Activated CD4-positive, alpha-beta memory T cell treated with anti-CD3 and anti-CD28 coated beads for 36 hours (primary cell): Measurements from ENCODE around the gene ANGPTL2. TPM values are rescaled to one million over a fixed set of nuclear protein-coding genes. Genes with fewer than 3 reads are reported as not detected.

Source experiments
- CTCF ChIA-PET: fragments of 350-600 bp; sonication (Branson Sonifier 250); formaldehyde crosslinking; loops from one replicate; lab custom pipeline; 2021; ENCODE audit warnings: antibody characterized with exemption, inconsistent platforms; lab: Charles Lee
- POLR2A ChIA-PET: fragments of 350-600 bp; sonication (Branson Sonifier 250); formaldehyde crosslinking; loops from one replicate; lab custom pipeline; 2021; ENCODE audit warnings: antibody characterized with exemption; lab: Charles Lee
- DNase-seq: peaks from one replicate; pipeline ENCODE4 v3.0.0-alpha.2; 2020
- H3K27ac Mint-ChIP-seq: one replicate; pipeline ENCODE4 v1.8.0; 2021; ENCODE audit warnings: mixed read lengths
- H3K27me3 Mint-ChIP-seq: one replicate; pipeline ENCODE4 v1.8.0; 2021; ENCODE audit warnings: mixed read lengths
- H3K36me3 Mint-ChIP-seq: one replicate; pipeline ENCODE4 v1.8.0; 2021; ENCODE audit warnings: mixed read lengths
- H3K4me1 Mint-ChIP-seq: one replicate; pipeline ENCODE4 v1.8.0; 2021; ENCODE audit warnings: low read depth, mixed read lengths
- H3K4me3 Mint-ChIP-seq: one replicate; pipeline ENCODE4 v1.8.0; 2021; ENCODE audit warnings: mild to moderate bottlenecking, mixed read lengths
- H3K9me3 Mint-ChIP-seq: one replicate; pipeline ENCODE4 v1.8.0; 2021; ENCODE audit warnings: mixed read lengths
- intact Hi-C: fragments of 100-400 bp; cut with micrococcal nuclease; formaldehyde crosslinking; loops from one replicate; pipeline ENCODE4 v1.15.1; 2023
- total RNA-seq, 2 experiments: library from RNA; stranded (reverse); gene quantifications; one replicate each; pipeline ENCODE4 v1.2.3, GENCODE V29; 2021

The ANGPTL2 gene
- total RNA-seq, 2 experiments from 2014 or later = not detected

DNA sequence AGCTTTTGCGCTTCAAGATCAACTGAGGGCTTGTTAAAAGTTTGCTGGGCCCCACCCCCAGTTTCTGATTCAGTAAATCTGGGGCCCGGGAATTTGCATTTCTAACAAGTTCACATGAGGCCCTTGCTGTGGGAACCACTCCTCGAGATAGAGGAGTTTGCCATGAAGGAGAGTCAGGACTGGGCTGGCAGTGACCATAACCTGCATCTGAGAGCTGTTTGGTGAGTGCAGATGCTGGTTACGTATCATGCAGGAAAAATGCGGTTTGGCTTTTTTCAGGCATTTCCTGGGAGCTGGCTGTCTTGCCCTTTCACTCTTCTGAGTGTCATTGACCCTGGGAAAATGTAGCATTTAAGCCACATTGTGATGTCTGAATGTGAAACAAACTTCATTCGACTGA lies 9.4 kb upstream of the ANGPTL2 start:
- Mint-ChIP-seq H3K4me3 (no peak overlapping the region), H3K36me3 (no peaks in the 10 kb centered on the region), H3K9me3 (no peaks in the 10 kb centered on the region), H3K4me1 (no peaks in the 10 kb centered on the region), H3K27me3 (no peaks in the 10 kb centered on the region), H3K27ac (no peak overlapping the region)
- intact Hi-C loops = no loop called here
- ChIA-PET CTCF (no interaction called here), POLR2A (no interaction called here)
- DNase-seq = no peak

DNA sequence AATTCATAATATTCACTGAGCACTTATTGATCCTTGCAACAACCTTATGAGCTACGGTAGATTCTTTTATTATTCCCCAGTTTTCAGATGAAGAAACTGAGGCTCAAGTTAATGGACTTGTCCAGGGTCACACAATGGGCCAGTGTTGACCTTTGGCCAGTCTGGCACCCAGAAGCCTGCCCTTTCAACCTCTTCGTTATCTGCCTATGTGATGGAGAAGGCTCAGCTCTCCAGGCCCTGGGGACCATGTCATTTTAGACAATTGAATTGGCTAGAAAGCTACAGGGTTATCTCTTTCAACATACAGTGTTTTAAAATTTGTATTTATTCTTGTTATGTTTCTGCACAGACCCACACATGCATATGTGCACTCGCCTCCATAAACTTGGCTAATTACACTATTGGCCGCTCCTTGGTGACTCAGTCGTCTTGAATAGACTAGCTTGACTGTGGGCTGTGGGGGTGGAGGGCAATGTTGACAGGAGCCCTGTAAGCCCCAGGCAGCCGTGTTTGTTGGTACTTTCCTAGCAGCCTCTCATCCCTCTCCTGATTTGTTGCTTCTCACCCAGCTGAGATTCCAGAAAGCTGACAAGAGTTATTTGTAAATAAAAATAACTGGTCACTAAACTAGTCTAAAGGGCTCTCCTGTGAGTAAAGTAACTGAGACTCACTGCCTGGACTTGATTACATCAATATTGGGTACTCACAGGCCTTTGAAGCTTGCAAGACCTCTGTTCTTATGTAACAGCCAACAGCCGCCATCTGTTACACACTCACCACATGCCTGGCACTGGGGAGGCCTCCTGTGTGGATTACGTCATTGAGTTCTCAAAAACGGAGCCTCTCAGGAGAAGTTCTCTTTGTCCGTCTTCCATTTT lies 8.5 kb upstream of the ANGPTL2 start:
- Mint-ChIP-seq H3K36me3 (no peaks in the 10 kb centered on the region), H3K4me3 (no peak overlapping the region), H3K9me3 (no peaks in the 10 kb centered on the region), H3K27ac (no peak overlapping the region), H3K27me3 (no peaks in the 10 kb centered on the region), H3K4me1 (no peaks in the 10 kb centered on the region)
- DNase-seq = no peak
- POLR2A ChIA-PET = no interaction called here
- CTCF ChIA-PET = no interaction called here
- intact Hi-C loops = no loop called here

DNA sequence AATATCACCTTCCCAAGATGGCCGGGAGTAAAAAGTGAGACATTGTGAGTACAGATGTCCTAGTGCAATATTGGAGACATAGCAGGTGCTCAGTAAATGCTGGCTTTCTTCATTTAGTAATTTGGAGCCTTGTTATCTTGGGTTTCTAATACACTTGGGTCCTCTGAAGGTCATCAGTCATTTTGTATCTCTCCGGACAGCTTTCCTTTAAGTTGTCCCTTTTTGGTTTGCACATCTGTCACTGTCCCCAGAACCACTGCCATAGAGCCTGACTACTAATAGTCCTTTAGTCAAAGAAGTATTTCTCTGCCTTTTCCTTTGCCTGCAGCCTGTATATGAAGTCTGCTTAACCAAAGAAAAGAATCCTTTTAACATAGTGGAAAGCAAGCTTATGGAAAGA lies 7.8 kb upstream of the ANGPTL2 start:
- Mint-ChIP-seq H3K4me1 (no peaks in the 10 kb centered on the region), H3K4me3 (no peak overlapping the region), H3K27ac (no peak overlapping the region), H3K36me3 (no peaks in the 10 kb centered on the region), H3K27me3 (no peaks in the 10 kb centered on the region), H3K9me3 (no peaks in the 10 kb centered on the region)
- intact Hi-C loops = no loop called here
- CTCF ChIA-PET = no interaction called here
- no peak for DNase-seq
- POLR2A ChIA-PET = no interaction called here

DNA sequence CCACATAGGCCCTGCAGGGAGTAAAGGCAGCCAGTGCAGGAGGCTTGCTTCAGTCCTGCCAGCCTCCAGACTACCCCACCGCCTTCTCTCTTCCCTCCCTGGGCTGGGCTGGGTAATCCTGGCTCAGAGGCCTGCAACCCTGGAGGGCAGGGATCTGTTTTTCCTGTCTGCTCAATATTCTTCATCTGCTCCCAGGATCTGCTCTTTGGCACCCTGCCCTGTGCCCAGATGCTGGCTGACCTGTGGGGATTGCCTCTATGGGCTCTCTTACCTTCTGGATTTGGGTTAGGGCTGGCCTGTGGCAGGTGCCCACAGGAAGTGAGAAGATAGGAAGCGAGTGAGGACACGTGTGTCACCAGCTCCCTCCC lies 7.3 kb upstream of the ANGPTL2 start:
- Mint-ChIP-seq H3K9me3 (no peaks in the 10 kb centered on the region), H3K27me3 (no peaks in the 10 kb centered on the region), H3K27ac (no peak overlapping the region), H3K4me3 (no peak overlapping the region), H3K36me3 (no peaks in the 10 kb centered on the region), H3K4me1 (no peaks in the 10 kb centered on the region)
- DNase-seq = no peak
- CTCF ChIA-PET = no interaction called here
- intact Hi-C loops = no loop called here
- POLR2A ChIA-PET = no interaction called here

DNA sequence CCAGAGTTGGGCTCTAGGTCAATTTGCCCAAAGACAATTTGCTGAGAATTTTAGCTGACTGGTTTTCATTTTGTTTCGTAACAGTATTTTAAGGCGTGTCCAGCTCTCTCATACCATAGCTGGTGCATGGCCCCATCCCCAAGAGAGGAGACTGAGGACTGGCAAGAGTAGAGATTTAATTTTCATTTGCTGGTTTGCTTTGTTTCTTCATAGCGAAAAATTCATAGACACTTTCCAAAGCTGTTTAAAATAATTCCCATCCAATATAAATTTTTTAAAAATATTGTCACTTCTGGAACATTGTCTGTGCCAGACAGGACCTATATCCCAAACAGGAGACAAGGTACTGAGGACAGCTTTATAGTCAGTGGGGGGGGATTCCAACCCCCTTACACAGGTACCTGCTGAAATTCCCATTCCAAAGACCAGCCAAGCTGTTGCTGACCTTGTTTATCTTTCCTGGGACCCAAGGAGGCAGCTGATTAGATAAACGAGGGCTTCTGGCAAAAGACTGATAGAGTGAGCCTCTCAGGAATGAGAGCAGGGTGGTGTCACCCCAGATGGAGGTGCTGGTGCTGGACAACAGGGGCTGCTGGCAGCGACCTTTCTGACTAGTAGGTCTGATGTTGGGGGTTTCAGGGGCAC lies 6.8 kb upstream of the ANGPTL2 start:
- intact Hi-C loops = no loop called here
- CTCF ChIA-PET = no interaction called here
- POLR2A ChIA-PET = no interaction called here

DNA sequence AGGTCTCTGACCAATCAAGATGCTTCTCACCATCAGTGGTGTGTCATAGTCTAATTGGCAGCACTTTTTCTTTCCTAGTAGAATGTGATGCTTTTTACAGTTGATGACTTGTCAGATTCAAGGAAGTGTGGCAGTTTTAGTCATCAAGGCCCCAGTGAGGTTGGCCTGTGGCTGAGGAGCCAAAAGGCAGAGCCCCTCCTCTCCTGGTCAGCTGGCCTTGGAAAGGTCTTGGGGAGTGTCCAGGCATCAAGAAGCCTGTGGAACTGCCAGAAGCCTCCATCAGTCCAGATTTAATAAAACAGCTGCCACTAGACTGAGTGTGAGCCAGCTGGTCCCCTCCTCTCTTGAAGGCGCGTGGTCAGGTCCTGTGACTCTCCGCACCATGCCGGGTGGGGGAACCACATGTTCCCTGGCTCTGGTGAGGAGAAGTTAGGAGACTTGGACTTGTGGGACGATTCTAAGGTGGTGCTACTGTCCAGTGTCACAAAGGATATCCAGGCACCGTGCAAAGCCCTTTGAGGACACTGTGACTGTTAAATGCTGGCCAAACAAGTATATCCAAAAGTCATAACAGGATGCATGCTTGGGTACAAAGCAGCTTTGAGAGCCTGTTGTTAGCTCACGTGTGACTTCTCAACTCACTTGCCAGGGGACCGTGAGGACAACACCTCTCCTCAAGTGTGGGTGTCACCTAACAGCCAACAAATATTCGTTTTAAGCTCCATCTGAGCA lies 6.1 kb upstream of the ANGPTL2 start:
- H3K4me1 Mint-ChIP-seq = no peaks in the 10 kb centered on the region
- H3K4me3 Mint-ChIP-seq = no peak overlapping the region
- H3K9me3 Mint-ChIP-seq = no peaks in the 10 kb centered on the region
- CTCF ChIA-PET = no interaction called here
- no peak for DNase-seq
- POLR2A ChIA-PET = no interaction called here
- H3K27ac Mint-ChIP-seq = no peak overlapping the region
- intact Hi-C loops = no loop called here
- no peaks in the 10 kb centered on the region for H3K36me3 Mint-ChIP-seq
- peaks cover 4% of the 10 kb centered on the region for H3K27me3 Mint-ChIP-seq

More for the DNA sequence above, 6.8 kb upstream of the ANGPTL2 start:
- Mint-ChIP-seq H3K4me1 (no peaks in the 10 kb centered on the region), H3K9me3 (no peaks in the 10 kb centered on the region), H3K27ac (no peak overlapping the region), H3K27me3 (no peaks in the 10 kb centered on the region), H3K36me3 (no peaks in the 10 kb centered on the region), H3K4me3 (no peak overlapping the region)
- DNase-seq = no peak

DNA sequence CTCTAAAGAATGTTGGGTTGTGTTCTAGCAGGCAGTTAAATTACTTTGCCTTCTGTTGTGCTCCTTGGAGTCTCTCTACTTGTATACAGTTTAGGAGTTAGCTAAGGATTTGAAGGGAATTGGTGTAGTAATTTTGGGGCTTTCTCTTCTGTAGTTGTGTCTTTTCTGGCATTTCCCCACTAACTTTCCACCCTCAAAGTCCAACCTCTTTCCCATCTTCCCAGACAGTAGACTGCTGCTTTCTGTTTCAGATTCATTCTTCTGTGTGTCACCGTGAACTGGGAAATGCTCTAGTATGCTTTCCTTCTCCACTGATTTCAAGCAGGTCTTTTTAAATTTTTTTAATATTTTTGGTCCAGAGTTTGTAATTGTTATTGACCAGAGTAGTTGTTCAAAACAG lies 4.5 kb upstream of the ANGPTL2 start:
- DNase-seq = no peak
- H3K4me3 Mint-ChIP-seq = no peak overlapping the region

DNA sequence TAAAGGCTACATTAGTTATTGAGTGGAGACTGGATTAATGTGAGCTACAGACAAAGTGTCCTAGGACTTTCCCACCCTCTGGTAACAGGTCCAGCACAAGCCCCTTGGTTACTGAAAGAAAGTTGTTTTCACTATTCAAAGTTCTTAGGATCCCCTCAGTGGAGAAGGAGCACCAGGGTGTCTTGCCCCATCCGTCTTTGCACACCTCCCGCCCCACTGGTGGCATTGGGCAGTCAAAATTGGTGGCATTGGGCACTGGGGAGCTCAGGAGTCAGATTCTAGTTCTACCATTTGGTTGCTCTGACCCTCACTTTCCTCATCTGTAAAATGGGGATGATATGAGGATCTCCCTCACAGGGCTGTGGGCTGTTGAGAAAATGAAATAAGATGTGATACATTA lies 2.4 kb upstream of the ANGPTL2 start:
- ChIA-PET CTCF (no interaction called here), POLR2A (no interaction called here)
- Mint-ChIP-seq H3K9me3 (no peaks in the 10 kb centered on the region), H3K36me3 (no peaks in the 10 kb centered on the region), H3K4me1 (no peaks in the 10 kb centered on the region), H3K4me3 (no peak overlapping the region), H3K27ac (no peak overlapping the region), H3K27me3 (peaks cover 15% of the 10 kb centered on the region)
- intact Hi-C loops = no loop called here
- DNase-seq = no peak

More for the DNA sequence above, 4.5 kb upstream of the ANGPTL2 start:
- Mint-ChIP-seq H3K4me1 (no peaks in the 10 kb centered on the region), H3K27me3 (peaks cover 7% of the 10 kb centered on the region), H3K36me3 (no peaks in the 10 kb centered on the region), H3K27ac (no peak overlapping the region), H3K9me3 (no peaks in the 10 kb centered on the region)
- ChIA-PET POLR2A (no interaction called here), CTCF (no interaction called here)
- intact Hi-C loops = no loop called here

DNA sequence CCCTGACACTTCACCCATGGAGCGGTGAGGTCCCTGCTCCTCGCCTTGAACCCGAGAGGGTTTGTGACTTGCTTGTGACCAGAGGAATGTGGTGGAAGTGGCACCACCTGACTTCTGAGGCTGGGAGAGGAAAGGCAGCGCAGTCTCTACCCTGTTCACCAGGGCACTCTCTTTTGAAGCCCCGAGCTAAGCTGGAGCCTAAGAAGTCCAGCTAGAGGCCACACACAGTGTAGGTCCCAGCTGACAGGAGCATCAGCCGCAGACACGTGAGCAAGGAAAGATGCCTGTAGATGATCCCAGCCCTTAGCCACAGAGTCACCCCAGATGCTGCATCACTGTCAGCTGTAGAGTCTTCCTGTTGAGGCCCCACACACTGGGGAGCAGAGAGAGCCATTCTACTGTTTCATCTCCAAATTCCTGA lies 1.7 kb upstream of the ANGPTL2 start:
- no peak for DNase-seq
- Mint-ChIP-seq H3K4me3 (no peak overlapping the region), H3K27ac (no peak overlapping the region), H3K36me3 (no peaks in the 10 kb centered on the region), H3K9me3 (no peaks in the 10 kb centered on the region), H3K4me1 (no peaks in the 10 kb centered on the region), H3K27me3 (peaks cover 15% of the 10 kb centered on the region)
- intact Hi-C loops = no loop called here
- ChIA-PET CTCF (interaction anchor here (0.9 kb wide), 1 partner anchor 34 kb away, joined by 3 read pairs; no protein-coding TSS in a partner anchor), POLR2A (no interaction called here)

DNA sequence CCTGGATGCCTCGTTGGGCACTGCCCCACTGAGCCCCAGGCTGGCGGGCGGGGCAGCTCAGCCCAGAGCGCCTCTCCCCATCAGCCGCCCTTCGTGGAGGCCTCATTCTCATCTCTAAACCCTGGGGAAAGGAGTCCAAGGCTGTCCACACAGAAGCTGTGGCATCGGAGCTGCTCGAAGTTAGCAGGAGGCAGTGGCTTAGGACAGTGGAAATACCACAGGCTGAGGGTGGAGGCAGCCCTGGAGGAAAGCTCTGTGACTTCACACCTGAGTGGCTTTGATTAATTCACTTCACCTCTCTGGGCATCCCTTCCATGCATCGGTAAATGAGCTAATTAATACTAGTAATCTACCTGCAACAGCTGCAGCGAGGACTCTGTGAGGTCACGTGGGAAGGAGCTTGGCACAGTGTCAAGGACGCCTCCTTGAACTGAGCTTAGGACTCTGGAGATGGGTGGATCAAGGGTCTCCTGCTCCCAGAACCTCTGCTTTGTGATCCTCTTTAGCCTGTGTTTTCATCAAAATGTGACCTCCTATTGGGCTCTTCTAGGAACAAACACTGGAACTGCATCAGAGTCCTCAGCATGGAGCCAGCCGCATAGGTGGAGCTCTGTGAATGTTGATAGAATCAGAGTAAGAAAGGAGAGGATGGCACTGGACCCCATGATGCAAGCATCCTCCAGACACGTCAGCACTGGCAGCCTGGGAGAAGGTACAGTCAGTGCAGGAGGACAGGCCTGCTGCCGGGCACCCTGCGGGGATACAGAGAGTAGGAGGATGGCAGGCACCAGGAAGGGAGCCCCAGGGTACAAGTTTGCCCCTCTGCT lies 842 bp upstream of the ANGPTL2 start:
- no peaks in the 10 kb centered on the region for H3K9me3 Mint-ChIP-seq
- CTCF ChIA-PET = interaction anchor here (0.5 to 0.9 kb wide), 2 partner anchors 35 to 450 kb away, joined by 3 to 5 read pairs; no protein-coding TSS in a partner anchor
- POLR2A ChIA-PET = no interaction called here

DNA sequence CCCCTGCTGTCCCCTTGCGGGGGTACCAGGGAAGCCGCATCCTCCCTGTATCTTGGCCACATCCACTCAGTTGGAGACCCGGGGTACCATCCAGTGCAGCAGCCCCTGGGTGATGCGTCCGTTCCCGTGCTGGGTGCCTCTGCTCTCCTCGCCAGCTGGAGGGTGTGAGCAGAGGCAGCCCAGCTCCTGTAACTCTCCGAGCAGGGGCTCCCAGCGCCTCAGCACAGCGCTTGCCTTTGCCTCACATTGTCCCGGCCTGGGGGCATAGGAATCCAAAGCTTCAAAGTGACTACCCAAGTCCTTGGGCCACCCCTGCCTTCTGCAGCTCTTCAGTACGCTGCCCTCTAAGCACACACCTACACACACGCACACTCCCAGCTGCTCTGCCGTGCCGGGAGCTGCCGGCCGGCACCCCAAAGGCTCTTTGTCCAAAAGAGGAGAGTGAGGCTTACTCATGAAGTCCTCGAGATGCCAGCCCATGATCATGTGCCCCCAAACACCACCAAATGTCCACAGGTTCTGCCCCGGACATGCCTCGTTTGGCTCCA lies 733 bp downstream of the ANGPTL2 start:
- ChIA-PET CTCF (no interaction called here), POLR2A (no interaction called here)
- peaks cover 15% of the 10 kb centered on the region for H3K27me3 Mint-ChIP-seq

More for the DNA sequence above, 842 bp upstream of the ANGPTL2 start:
- no peaks in the 10 kb centered on the region for H3K36me3 Mint-ChIP-seq
- no peaks in the 10 kb centered on the region for H3K4me1 Mint-ChIP-seq
- H3K27me3 Mint-ChIP-seq = peaks cover 15% of the 10 kb centered on the region
- intact Hi-C loops = no loop called here
- H3K4me3 Mint-ChIP-seq = no peak overlapping the region
- no peak for DNase-seq
- no peak overlapping the region for H3K27ac Mint-ChIP-seq

More for the DNA sequence above, 733 bp downstream of the ANGPTL2 start:
- no peak overlapping the region for H3K27ac Mint-ChIP-seq
- DNase-seq = no peak
- no peaks in the 10 kb centered on the region for H3K4me1 Mint-ChIP-seq
- no peaks in the 10 kb centered on the region for H3K9me3 Mint-ChIP-seq
- no peak overlapping the region for H3K4me3 Mint-ChIP-seq
- H3K36me3 Mint-ChIP-seq = no peaks in the 10 kb centered on the region
- intact Hi-C loops = no loop called here
